K562 (cell line): ENCODE results near the gene PHLDB2. TPM values are rescaled to one million over a fixed set of nuclear protein-coding genes. Genes with fewer than 3 reads are reported as not detected.

Experiments used
- ATAC-seq: fragments of 200-7000 bp; cut with Tn5 transposase; 3 replicates; pipeline ENCODE4 v1.9.1; 2020; ENCODE audit warnings: moderate library complexity
- BruUV-seq: library from RNA; stranded (reverse); fragments of 400-500 nt; replicated peaks from 2 replicates; lab custom pipeline; 2021; lab: Mats Ljungman, UMichigan
- CTCF ChIA-PET: fragments of 300-600 bp; formaldehyde crosslinking; extraction: SDS; loops from one replicate; lab custom pipeline; 2021; ENCODE audit warnings: low intra/inter-chr PET ratio; lab: Yijun Ruan, JAX
- POLR2A ChIA-PET: fragments of 300-600, 350-650 bp; sonication (Branson Sonifier 250); formaldehyde crosslinking; extraction: SDS; loops from one replicate; lab custom pipeline; 2021; ENCODE audit warnings: antibody characterized with exemption, inconsistent platforms; lab: Yijun Ruan, JAX
- DNase-seq, 4 experiments: peaks; one replicate each; pipeline versions ENCODE4 v3.0.0 to v3.0.0-alpha.2; 2011 to 2018; ENCODE audit warnings: low spot score in 3 of 4, mixed read lengths in 3 of 4; ENCODE audit errors: extremely low read depth in 1 of 4
- FAIRE-seq: peaks from 2 replicates; lab custom pipeline; 2011; peaks lifted over from hg19 to GRCh38; lab: Jason Lieb, UNC
- H2AFZ ChIP-seq: 2 replicates; pipeline ENCODE4 v1.6.0; 2011; ENCODE audit warnings: low read depth, low read length, control low read depth, inconsistent platforms
- H3K27ac ChIP-seq: fragments of 200-600 bp; 3 replicates; pipeline ENCODE4 v1.8.0; 2011; ENCODE audit warnings: low read depth, mild to moderate bottlenecking, control low read depth, inconsistent platforms, low read length, moderate library complexity, mixed read lengths; ENCODE audit errors: extremely low read depth
- H3K27me3 ChIP-seq, 2 experiments: fragments of 300-600 bp in 1 of 2; 2 replicates in 1 of 2; 3 replicates in 1 of 2; pipeline versions ENCODE4 v1.6.0 to v1.8.0; 2011; ENCODE audit warnings: inconsistent platforms in 2 of 2, low read length in 2 of 2, mild to moderate bottlenecking in 1 of 2, mixed read lengths in 1 of 2, moderate library complexity in 1 of 2; ENCODE audit not compliant: control insufficient read depth in 2 of 2, insufficient read depth in 2 of 2
- H3K36me3 ChIP-seq: fragments of 300-600 bp; 3 replicates; pipeline ENCODE4 v1.8.0; 2011; ENCODE audit warnings: mild to moderate bottlenecking, low read length, inconsistent platforms; ENCODE audit not compliant: control insufficient read depth, insufficient read depth
- H3K4me1 ChIP-seq, 2 experiments: fragments of 200-600 bp in 1 of 2; replicated peaks in 1 of 2; 2 replicates in 1 of 2; 3 replicates in 1 of 2; pipeline versions ENCODE4 v1.5.1 to v1.8.0; 2011; ENCODE audit warnings: inconsistent platforms in 2 of 2, low read length in 2 of 2, mild to moderate bottlenecking in 1 of 2, mixed read lengths in 1 of 2, moderate library complexity in 1 of 2; ENCODE audit not compliant: control insufficient read depth in 2 of 2, insufficient read depth in 2 of 2
- H3K4me2 ChIP-seq: 2 replicates; pipeline ENCODE4 v1.6.1; 2011; ENCODE audit warnings: low read length, control low read depth, inconsistent platforms, mixed read lengths; ENCODE audit not compliant: insufficient read depth
- H3K4me3 ChIP-seq: fragments of 200-600 bp; sonication (generic), shearing (Covaris generic); 2 replicates; pipeline ENCODE4 v1.5.1; 2016; ENCODE audit warnings: control low read depth, inconsistent platforms
- H3K79me2 ChIP-seq: fragments of 200-600 bp; 3 replicates; pipeline ENCODE4 v1.8.0; 2011; ENCODE audit warnings: low read length, inconsistent platforms; ENCODE audit not compliant: control insufficient read depth, insufficient read depth
- H3K9ac ChIP-seq, 2 experiments: 2 replicates each; pipeline versions ENCODE4 v1.6.0 to v1.6.1; 2011; ENCODE audit warnings: low read depth in 2 of 2, low read length in 2 of 2, control low read depth in 1 of 2, inconsistent platforms in 1 of 2, mild to moderate bottlenecking in 1 of 2, mixed read lengths in 1 of 2; ENCODE audit not compliant: insufficient read depth in 1 of 2
- H3K9me1 ChIP-seq: one replicate; pipeline ENCODE4 v1.6.0; 2011; ENCODE audit warnings: inconsistent platforms, mild to moderate bottlenecking, low read length, moderate library complexity; ENCODE audit not compliant: control insufficient read depth, insufficient read depth
- H3K9me3 ChIP-seq: replicated peaks from 2 replicates; pipeline ENCODE4 v1.5.1; 2011; ENCODE audit warnings: low read depth, low read length, inconsistent platforms; ENCODE audit not compliant: control insufficient read depth, insufficient read depth
- H4K20me1 ChIP-seq: replicated peaks from 2 replicates; pipeline ENCODE4 v1.6.1; 2011; ENCODE audit warnings: low read length, inconsistent platforms, mixed read lengths; ENCODE audit not compliant: control insufficient read depth, insufficient read depth
- ASH1L ChIP-seq: fragments of 450-650 bp; IDR thresholded peaks from 2 replicates; pipeline ENCODE4 v1.6.1; 2018; ENCODE audit warnings: borderline replicate concordance, mild to moderate bottlenecking, low read depth; ENCODE audit not compliant: partially characterized antibody
- CTBP1 ChIP-seq: fragments of 450-650 bp; IDR thresholded peaks from 2 replicates; pipeline ENCODE4 v1.6.1; 2016; ENCODE audit warnings: borderline replicate concordance
- HBP1 ChIP-seq: fragments of 450-650 bp; formaldehyde crosslinking; IDR thresholded peaks from 2 replicates; pipeline ENCODE4 v1.4.0; 2022; ENCODE audit warnings: missing genetic modification characterization
- MAFG ChIP-seq: fragments of 450-650 bp; conservative IDR thresholded peaks from 2 replicates; pipeline ENCODE4 v1.6.1; 2016; ENCODE audit warnings: missing genetic modification characterization, missing compliant biosample characterization
- NFIX ChIP-seq: fragments of 250-450 bp; sonication (Bioruptor Pico); IDR thresholded peaks from 2 replicates; pipeline ENCODE4 v1.4.0; 2020; ENCODE audit warnings: low read depth, mild to moderate bottlenecking, moderate library complexity
- PTBP1 ChIP-seq: fragments of 200-400 bp; formaldehyde crosslinking; IDR thresholded peaks from 2 replicates; pipeline ENCODE4 v1.6.1; 2017; ENCODE audit warnings: low read depth, low read length
- SAP30 ChIP-seq: fragments of 200-600 bp; sonication (generic); IDR thresholded peaks from 2 replicates; pipeline ENCODE4 v1.6.1; 2012; ENCODE audit warnings: borderline replicate concordance, low read depth, mild to moderate bottlenecking, moderate library complexity, low read length, control low read depth, inconsistent platforms; ENCODE audit not compliant: insufficient read depth, poor library complexity, severe bottlenecking
- SRSF9 ChIP-seq: fragments of 200-400 bp; formaldehyde crosslinking; IDR thresholded peaks from 2 replicates; pipeline ENCODE4 v1.6.1; 2017; ENCODE audit warnings: low read depth, low read length, borderline replicate concordance
- TBL1XR1 ChIP-seq, 2 experiments: IDR thresholded peaks; 2 replicates each; pipeline ENCODE4 v1.6.1; 2012; ENCODE audit warnings: improper control_type of control experiment in 2 of 2, low read length in 2 of 2, mild to moderate bottlenecking in 1 of 2
- TRIM28 ChIP-seq: fragments of 450-650 bp; IDR thresholded peaks from 2 replicates; pipeline ENCODE4 v1.6.1; 2017
- U2AF2 ChIP-seq: fragments of 200-400 bp; formaldehyde crosslinking; optimal IDR thresholded peaks from 2 replicates; pipeline ENCODE3; 2017; ENCODE audit warnings: low read depth, mild to moderate bottlenecking, low read length
- ZNF3 ChIP-seq: fragments of 250-450 bp; sonication (Bioruptor Pico); IDR thresholded peaks from 2 replicates; pipeline ENCODE4 v1.5.0; 2021; ENCODE audit warnings: mild to moderate bottlenecking, moderate library complexity
- ZNF57 ChIP-seq: fragments of 450-650 bp; formaldehyde crosslinking; IDR thresholded peaks from 2 replicates; pipeline ENCODE4 v1.4.0; 2020; ENCODE audit warnings: mild to moderate bottlenecking, moderate library complexity
- ZNF696 ChIP-seq: fragments of 250-450 bp; sonication (Bioruptor Pico); conservative IDR thresholded peaks from 2 replicates; pipeline ENCODE4 v1.4.0; 2020; ENCODE audit warnings: mild to moderate bottlenecking, moderate library complexity
- ZSCAN29 ChIP-seq: fragments of 450-650 bp; IDR thresholded peaks from 2 replicates; pipeline ENCODE4 v1.6.1; 2017
- WGBS: fragments of 100-300 bp; shearing (Covaris generic); methylation state at CpG from one replicate; pipeline ENCODE4 v1.1.6; 2016; ENCODE audit warnings: low coverage, mixed read lengths; ENCODE audit not compliant: insufficient coverage; ENCODE audit errors: missing lambda C conversion rate; 5-methylcytosine and 5-hydroxymethylcytosine counted together
- in situ Hi-C: fragments of 300-500 bp; cut with MboI; formaldehyde crosslinking; loops from 4 replicates; pipeline ENCODE4 v1.15.0; 2018; ENCODE audit warnings: inconsistent platforms, mixed read lengths
- intact Hi-C: fragments of 100-400 bp; cut with micrococcal nuclease; formaldehyde crosslinking; loops from 2 replicates; pipeline ENCODE4 v1.14.2; 2022
- polyA plus RNA-seq, 8 experiments: library from polyadenylated mRNA; depleted of rRNA in 4 of 8; stranded (reverse) in 5 of 8; unstranded in 3 of 8; fragments of >200 nt; fragmentation: Nextera tagmentation in 2 of 8; fragmentation: Illumina TruSeq in 1 of 8; extraction: Ambion mirVana in 2 of 8; extraction: Trizol in 1 of 8; gene quantifications; 2 replicates each; pipeline versions ENCODE4 v1.2.1 to v1.2.3, GENCODE V29; 2011 to 2014; ENCODE audit warnings: inconsistent platforms in 1 of 8, missing spikeins in 1 of 8
- total RNA-seq, 7 experiments: library from RNA; depleted of rRNA in 6 of 7; stranded (reverse); fragments of >200 nt in 6 of 7; fragmentation: Illumina TruSeq in 2 of 7; extraction: Trizol in 2 of 7; gene quantifications; 2 replicates each; pipeline versions ENCODE4 v1.2.1 to v1.2.3, GENCODE V29; 2011 to 2021; ENCODE audit warnings: low replicate concordance in 1 of 7
- TF ChIP-seq, protein P1 (sequence below): IDR thresholded peaks from 2 replicates; pipeline ENCODE4 v1.6.1; 2011; ENCODE audit warnings: borderline replicate concordance, low read depth, mild to moderate bottlenecking, moderate library complexity, low read length; ENCODE audit not compliant: insufficient read depth, poor library complexity, severe bottlenecking
- TF ChIP-seq, protein P2 (sequence below): fragments of 450-650 bp; IDR thresholded peaks from 2 replicates; pipeline ENCODE4 v1.6.1; 2016; ENCODE audit warnings: borderline replicate concordance
- TF ChIP-seq, protein P3 (sequence below): fragments of 450-650 bp; formaldehyde crosslinking; IDR thresholded peaks from 2 replicates; pipeline ENCODE4 v1.4.0; 2020; ENCODE audit warnings: mild to moderate bottlenecking

PHLDB2 gene
- total and polyA plus RNA-seq, 9 of the 15 experiments (the other 6 are each of a cell fraction or from before 2014, with no cell fraction given): 0.04 TPM; not detected in 8

DNA sequence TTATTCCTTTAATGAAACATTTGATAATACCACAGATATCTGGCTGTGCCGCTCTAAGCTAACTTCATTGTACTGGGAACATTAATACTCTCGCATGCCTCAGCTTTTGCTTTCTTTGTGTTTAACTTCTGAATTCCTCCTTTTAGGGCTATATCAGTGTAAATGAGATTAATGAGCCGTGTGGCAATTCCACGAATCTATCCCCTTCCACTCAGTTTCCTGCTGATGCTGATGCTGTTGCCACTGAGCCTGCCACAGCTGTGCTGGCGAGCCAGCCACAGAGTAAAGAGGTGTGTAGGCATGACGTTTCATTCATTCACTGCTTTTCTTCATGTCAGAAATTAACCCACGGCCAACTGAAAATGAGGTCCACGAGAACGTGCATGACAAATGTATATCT lies 89.7 kb downstream of the PHLDB2 start:
- H4K20me1 ChIP-seq: no peaks in the 10 kb centered on the region
- POLR2A ChIA-PET: no interaction called here
- H3K4me2 ChIP-seq: no peak overlapping the region
- BruUV-seq: no TSS peak
- no peak overlapping the region for H3K4me3 ChIP-seq
- no peaks in the 10 kb centered on the region for H3K4me1 ChIP-seq
- CTCF ChIA-PET: no interaction called here
- FAIRE-seq: no peak
- H3K36me3 ChIP-seq: no peaks in the 10 kb centered on the region
- H3K79me2 ChIP-seq: no peaks in the 10 kb centered on the region
- intact Hi-C loops: no loop called here
- no peak overlapping the region for H2AFZ ChIP-seq
- H3K9ac ChIP-seq: no peak overlapping the region
- no peaks in the 10 kb centered on the region for H3K9me1 ChIP-seq
- DNase-seq: no peak
- no peak overlapping the region for H3K27ac ChIP-seq
- peaks cover 0 to 4% of the 10 kb centered on the region in 2 experiments; a peak in 1 of 5 replicates for H3K27me3 ChIP-seq
- no peaks in the 10 kb centered on the region for H3K9me3 ChIP-seq
- WGBS: 3% methylated on average over 8 of the region's 9 CpGs
- in situ Hi-C loops: no loop called here
- no peak for ATAC-seq
- TF ChIP-seq ZSCAN29: no peak
- no peak for TF ChIP-seq U2AF2
- TF ChIP-seq ZNF696 (CRISPR knock-in tag): no peak
- TF ChIP-seq ZNF57: no peak
- no peak for TF ChIP-seq CTBP1
- no peak for TF ChIP-seq SAP30
- no peak for TF ChIP-seq SRSF9
- TF ChIP-seq, protein P1, sequence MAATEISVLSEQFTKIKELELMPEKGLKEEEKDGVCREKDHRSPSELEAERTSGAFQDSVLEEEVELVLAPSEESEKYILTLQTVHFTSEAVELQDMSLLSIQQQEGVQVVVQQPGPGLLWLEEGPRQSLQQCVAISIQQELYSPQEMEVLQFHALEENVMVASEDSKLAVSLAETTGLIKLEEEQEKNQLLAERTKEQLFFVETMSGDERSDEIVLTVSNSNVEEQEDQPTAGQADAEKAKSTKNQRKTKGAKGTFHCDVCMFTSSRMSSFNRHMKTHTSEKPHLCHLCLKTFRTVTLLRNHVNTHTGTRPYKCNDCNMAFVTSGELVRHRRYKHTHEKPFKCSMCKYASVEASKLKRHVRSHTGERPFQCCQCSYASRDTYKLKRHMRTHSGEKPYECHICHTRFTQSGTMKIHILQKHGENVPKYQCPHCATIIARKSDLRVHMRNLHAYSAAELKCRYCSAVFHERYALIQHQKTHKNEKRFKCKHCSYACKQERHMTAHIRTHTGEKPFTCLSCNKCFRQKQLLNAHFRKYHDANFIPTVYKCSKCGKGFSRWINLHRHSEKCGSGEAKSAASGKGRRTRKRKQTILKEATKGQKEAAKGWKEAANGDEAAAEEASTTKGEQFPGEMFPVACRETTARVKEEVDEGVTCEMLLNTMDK: no peak
- TF ChIP-seq ASH1L: no peak
- TF ChIP-seq ZNF3: no peak
- TF ChIP-seq NFIX (CRISPR knock-in tag): no peak
- TF ChIP-seq HBP1: no peak
- no peak for TF ChIP-seq TRIM28
- no peak for TF ChIP-seq TBL1XR1 (IDR thresholded peaks at IDR 0.05; ENCODE audit: low read length in 2 of 2)
- TF ChIP-seq, protein P2, sequence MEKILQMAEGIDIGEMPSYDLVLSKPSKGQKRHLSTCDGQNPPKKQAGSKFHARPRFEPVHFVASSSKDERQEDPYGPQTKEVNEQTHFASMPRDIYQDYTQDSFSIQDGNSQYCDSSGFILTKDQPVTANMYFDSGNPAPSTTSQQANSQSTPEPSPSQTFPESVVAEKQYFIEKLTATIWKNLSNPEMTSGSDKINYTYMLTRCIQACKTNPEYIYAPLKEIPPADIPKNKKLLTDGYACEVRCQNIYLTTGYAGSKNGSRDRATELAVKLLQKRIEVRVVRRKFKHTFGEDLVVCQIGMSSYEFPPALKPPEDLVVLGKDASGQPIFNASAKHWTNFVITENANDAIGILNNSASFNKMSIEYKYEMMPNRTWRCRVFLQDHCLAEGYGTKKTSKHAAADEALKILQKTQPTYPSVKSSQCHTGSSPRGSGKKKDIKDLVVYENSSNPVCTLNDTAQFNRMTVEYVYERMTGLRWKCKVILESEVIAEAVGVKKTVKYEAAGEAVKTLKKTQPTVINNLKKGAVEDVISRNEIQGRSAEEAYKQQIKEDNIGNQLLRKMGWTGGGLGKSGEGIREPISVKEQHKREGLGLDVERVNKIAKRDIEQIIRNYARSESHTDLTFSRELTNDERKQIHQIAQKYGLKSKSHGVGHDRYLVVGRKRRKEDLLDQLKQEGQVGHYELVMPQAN: no peak
- TF ChIP-seq PTBP1: no peak
- no peak for TF ChIP-seq MAFG (tag)
- TF ChIP-seq, protein P3, sequence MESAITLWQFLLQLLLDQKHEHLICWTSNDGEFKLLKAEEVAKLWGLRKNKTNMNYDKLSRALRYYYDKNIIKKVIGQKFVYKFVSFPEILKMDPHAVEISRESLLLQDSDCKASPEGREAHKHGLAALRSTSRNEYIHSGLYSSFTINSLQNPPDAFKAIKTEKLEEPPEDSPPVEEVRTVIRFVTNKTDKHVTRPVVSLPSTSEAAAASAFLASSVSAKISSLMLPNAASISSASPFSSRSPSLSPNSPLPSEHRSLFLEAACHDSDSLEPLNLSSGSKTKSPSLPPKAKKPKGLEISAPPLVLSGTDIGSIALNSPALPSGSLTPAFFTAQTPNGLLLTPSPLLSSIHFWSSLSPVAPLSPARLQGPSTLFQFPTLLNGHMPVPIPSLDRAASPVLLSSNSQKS (CRISPR knock-in tag): no peak
